Inflammatory macrophage treated with lipopolysaccharide for 1 hour (primary cell): ENCODE measurements around the gene RAD9A.
"Not testable (repeated sequence)": the region's sequence is repeated elsewhere in the genome, so short reads cannot be mapped to it uniquely, and the experiment has no call there.

Experiments used
- DNase-seq, 2 donors: peaks; one replicate each; pipeline ENCODE4 v3.0.0-alpha.2; 2020 to 2022

Gene RAD9A

DNA sequence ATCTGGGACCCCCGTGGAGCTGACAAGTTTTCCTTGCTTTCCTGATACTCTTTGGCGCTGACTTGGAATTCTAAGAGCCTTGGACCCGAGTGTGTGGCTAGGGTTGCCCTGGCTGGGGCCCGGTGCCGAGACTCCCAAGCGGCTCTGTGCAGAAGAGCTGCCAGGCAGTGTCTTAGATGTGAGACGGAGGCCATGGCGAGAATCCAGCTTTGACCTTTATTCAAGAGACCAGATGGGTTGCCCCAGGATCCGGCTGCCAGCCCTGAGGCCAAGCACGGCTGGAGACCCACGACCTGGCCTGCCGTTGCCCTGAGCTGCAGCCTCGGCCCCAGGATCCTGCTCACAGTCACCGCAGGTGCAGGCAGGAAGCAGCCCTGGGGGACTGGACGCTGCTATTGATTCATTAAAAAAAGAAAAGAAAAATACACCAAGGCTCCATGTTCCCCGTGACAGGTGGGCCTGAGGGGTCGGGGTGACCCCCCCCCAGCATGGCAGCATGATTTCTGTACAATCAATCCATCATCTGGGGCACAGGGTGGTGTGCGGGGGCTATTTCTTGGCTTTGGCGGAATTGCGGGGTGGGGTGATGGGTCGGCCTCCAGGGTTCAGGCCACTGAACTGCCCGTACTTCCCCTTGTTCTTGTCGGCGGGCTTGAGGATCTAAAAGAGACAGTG lies 6.3 kb downstream of the RAD9A start:
- no peak for DNase-seq

GRCh38 chr11:67398661-67399563 lies 7.1 kb downstream of the RAD9A start:
- DNase-seq = no peak

- no peak for DNase-seq
Observed at GRCh38 chr11:67400251-67400941, 8.6 kb downstream of the RAD9A start.

DNA sequence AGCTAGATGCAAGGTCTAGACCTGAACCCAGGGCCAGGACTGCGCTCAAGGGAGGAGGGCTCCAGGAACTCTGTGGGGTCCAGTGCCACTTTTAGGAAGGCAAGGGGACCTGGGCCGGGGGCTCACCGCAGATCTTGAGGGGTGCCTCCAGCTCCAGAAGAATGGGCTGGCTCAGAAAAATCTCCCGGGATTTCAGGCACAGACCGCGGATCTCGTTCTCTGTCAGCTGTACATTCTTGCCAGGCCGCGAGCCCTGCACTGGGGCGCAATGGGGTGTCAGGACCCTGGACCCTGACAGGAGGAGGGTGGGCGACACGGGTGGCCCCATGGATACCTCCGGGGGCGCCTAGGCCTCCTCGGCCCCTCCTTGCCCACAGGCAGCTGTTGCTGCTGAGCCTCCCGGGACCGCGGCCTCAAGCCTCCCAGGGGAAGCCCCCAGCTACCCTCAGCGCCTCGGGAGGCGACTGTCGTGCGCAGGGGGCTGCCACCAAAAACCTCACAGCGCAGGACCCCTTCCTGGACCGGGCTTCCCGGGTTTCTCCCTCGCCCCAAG lies 9.2 kb downstream of the RAD9A start:
- no peak for DNase-seq

- peak; percentile 80 to 91 for DNase-seq
Observed at GRCh38 chr11:67401495-67402191, 9.9 kb downstream of the RAD9A start, which contains the start of gene PPP1CA. PPP1CA (minus strand) TSS chr11:67401858; CDS start chr11:67401782, 76 bp downstream.

DNA sequence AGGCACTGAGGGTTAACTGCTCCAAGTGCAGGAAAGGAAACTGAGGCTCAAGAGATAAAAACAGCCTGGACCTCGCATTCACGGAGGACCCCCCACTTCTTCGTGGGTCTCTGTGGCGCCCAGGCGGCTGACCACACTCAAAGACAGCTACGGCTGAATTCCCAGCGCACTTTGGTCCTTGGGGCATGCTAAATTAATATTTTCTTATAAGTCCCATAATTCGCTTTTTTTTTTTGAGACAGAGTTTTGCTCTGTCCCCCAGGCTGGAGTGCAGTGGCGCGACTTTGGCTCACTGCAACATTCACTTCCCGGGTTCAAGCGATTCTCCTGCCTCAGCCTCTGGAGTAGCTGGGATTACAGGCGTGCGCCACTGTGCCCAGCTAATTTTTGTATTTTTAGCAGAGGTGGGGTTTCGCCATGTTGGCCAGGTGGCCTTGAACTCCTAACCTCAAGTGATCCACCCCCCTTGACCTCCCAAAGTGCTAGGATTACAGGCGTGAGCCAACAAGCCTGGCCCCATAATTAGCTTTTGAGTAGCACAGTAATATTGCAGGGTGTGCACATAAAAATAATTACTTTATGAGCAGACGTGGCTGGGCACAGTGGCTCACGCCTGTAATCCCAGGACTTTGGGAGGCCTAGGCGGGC lies 10.5 kb downstream of the RAD9A start:
- DNase-seq = not testable (repeated sequence)

DNA sequence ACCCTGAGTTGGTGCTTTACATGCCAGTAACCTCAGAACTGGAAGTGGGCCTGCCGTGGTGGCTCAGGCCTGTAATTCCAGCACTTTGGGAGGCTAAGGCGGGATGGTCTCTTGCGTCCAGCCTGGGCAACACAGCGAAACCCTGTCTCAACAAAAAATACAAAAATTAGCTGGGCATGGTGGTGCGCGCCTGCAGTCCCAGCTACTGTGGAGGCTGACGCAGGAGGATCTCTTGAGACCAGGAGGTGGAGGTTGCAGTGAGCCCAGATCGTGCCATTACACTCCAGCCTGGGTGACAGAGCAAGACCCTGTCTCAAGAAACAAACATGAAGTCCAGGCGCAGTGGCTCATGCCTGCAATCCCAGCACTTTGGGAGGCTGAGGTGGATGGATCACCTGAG lies 11.3 kb downstream of the RAD9A start:
- not testable (repeated sequence) for DNase-seq

DNA sequence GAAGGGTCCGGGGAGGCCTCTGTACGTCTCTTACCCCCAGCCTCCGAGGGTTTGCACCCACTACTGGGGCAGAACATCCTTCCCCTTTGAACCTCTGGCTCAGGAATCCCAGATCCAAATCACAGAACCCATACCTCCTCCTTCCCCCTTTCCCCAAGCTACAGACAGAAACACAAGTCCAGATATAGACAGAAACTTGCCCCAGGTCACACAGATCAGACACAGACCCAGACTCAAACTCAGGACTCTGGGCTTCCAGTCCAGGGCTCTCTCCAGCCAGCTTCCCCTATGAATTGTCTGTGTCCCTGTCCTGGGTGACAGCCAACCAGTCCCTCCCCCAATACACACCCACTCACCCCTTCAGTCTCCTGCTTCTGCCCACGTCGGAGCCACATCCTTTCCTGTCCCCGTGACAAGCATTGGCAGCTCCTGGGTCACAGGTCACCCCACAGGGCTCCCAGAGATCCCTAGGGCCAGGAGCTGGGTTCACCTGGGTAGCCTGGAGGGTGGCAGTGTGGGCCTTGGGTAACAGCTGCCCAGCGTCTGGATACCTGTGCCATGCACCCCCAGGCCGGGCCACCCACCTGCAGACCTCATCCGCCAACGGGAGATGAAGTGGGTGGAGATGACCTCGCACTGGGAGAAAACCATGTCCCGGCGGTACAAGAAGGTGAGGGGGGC lies 12.9 kb downstream of the RAD9A start:
- peak; percentile 64 to 80 for DNase-seq

DNA sequence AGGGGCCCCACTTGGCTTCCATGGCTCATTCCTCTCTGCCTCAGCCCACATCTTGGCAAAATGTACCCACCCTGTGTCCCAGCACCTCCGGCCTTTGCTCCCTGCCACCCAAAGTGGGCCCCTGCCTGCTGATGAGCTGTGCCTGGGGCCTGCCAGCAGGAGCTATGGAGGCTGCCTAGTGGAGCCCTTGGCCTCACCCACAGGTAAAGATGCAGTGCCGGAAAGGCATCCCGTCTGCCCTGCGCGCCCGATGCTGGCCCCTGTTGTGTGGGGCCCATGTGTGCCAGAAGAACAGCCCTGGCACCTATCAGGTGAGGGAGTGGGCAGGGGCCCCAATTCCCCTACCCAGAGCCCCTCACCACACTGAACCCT lies 13.4 kb downstream of the RAD9A start:
- no peak for DNase-seq

DNA sequence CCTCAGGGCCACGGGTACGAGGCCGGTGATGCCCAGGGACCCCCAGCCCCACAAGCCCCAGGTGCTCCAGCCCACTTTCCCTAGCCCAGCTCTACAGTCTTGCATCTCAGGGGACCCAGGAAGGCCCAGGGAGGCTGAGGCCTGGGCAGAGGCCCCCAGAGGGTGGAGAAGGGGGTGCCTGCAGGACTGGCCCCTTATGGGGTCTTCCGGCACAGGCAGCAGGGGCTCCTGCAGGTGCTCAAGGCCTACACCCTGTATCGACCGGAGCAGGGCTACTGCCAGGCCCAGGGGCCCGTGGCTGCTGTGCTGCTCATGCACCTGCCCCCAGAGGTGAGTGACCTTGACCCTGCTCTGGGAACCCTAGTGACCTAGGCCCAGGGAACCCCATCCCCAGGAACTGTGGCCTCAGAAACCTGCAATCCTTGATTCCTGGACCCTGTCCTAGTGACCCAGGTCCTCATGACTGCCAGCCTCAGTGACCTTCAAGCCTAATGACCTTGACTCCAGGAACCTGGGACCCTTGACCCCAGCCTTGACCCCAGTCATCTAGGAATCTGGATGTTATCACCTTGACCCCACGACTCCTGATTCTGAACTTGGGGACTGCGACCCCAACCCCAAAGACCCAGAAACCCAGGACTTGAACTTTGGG lies 14.0 kb downstream of the RAD9A start:
- no peak for DNase-seq

DNA sequence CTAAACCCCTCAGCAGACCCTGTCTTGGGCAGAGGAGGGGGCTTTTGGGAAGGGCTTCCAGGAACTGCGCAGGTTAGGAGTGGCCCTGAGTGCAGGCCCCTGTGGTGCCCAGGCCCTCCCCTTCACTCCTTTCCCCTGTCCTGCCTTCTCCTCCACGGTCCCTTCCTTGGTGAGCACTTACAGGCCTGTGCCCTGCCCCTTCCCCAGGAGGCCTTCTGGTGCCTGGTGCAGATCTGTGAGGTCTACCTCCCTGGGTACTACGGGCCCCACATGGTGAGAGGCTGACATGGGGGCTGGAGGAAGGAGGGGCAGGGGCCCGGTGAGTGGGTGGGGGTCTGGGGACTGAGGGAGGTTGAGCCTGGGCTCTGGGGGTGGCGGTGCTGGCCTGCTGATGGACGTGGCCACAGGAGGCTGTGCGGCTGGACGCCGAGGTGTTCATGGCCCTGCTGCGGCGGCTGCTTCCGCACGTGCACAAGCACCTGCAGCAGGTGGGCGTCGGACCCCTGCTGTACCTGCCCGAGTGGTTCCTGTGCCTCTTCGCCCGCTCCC lies 14.7 kb downstream of the RAD9A start:
- DNase-seq = no peak

DNA sequence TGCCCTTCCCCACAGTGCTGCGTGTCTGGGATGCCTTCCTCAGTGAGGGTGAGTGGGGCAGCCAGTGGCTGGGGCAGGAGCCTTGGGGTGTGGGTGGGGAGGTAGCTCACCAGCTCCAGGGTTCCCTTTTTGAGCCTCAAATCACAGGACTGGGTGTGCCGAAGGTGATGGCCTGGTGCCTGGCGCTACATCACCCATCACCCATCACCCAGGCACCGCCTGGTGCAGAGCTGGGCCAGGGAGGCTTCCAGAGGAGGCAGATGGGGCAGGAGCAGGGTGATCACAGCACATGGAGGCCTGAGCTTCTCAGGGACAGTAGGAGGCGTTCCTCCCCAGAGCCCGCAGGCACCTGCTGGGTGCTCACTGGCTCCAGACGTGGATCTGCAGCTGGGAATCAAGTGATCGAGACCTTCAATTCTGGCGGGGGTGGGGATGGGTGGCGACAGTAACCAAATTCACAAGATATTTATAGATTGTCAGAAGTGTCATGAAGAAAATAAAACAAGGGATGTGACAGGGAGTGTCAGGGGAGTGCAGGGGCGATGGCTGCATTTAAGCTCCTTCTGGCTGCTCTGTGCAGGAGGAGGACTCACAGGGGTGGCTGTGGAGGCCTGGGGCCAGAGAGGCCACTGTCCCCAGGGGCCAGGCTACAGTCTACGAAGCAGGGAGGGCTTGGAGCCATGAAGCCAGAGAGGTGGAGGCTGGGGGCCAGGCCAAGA lies 15.3 kb downstream of the RAD9A start:
- no peak for DNase-seq

GRCh38 chr11:67407688-67408163 lies 15.9 kb downstream of the RAD9A start:
- DNase-seq = no peak

DNA sequence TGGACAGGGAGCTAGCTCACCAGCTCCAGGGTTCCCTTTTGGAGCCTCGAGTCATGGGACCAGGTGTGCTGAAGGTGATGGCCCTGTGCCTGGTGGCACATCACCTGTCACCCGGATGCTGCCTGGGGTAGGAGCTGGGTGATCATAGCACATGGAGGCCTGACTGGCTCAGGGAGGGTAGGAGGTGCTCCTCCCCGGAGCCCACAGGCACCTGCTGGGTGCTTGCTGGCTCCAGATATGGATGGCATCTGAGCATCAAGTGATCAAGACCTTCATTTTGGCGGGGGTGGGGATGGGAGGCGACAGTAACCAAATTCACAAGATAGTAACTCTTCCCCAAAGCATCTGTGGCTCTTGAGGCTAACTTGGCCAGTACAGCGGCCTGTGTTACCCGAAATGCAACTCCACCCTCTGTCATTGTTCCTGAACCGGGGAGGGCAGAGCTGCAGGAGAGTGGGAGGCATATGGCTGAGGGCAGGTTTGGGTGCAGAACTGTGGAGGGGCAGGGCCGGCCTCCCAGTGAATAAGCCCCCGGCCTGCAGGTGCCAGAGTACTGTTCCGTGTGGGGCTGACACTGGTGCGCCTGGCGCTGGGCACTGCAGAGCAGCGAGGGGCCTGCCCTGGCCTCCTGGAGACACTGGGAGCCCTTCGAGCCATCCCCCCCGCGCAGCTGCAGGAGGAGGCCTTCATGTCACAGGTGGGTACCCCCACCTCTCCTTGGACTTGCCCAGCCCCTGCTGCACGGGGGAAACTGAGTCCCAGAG lies 16.8 kb downstream of the RAD9A start:
- DNase-seq = no peak

GRCh38 chr11:67409261-67409666 lies 17.5 kb downstream of the RAD9A start:
- no peak for DNase-seq

- DNase-seq = no peak
Observed at GRCh38 chr11:67409781-67410368, 18.1 kb downstream of the RAD9A start.

- DNase-seq = no peak
Observed at GRCh38 chr11:67410369-67410831, 18.6 kb downstream of the RAD9A start.
